Motor neuron (in vitro differentiated cells): Measurements from ENCODE around the gene MYLK. TPM values are rescaled to one million over a fixed set of nuclear protein-coding genes. Genes with fewer than 3 reads are reported as not detected.
A peak's percentile ranks its signal among the peaks of the same experiment; 100 is the strongest.

Experiments used
- ATAC-seq, 8 experiments: fragments of 200-7000 bp; cut with Tn5 transposase; replicated peaks in 6 of 8; 2 replicates each; pipeline ENCODE4 v1.8.0; 2021; ENCODE audit warnings: mild to moderate bottlenecking in 8 of 8, moderate library complexity in 8 of 8
- H3K27ac ChIP-seq, 2 donors: fragments of 250-450 bp; sonication (Bioruptor Pico); 2 replicates each; pipeline ENCODE4 v1.9.0; 2021; ENCODE audit warnings: antibody characterized with exemption in 2 of 2, mild to moderate bottlenecking in 2 of 2, moderate library complexity in 1 of 2
- H3K4me1 ChIP-seq, 2 donors: fragments of 250-450 bp; sonication (Bioruptor Pico); replicated peaks in 1 of 2; 2 replicates each; pipeline ENCODE4 v1.6.1; 2021; ENCODE audit warnings: antibody characterized with exemption in 2 of 2, mild to moderate bottlenecking in 2 of 2, moderate library complexity in 1 of 2
- H3K4me3 ChIP-seq, 5 donors: fragments of 250-450 bp; sonication (Bioruptor Pico); 2 replicates each; pipeline ENCODE4 v1.9.0; 2021; ENCODE audit warnings: antibody characterized with exemption in 5 of 5, mild to moderate bottlenecking in 5 of 5, moderate library complexity in 4 of 5
- WGBS, 10 experiments: fragments of 450-650 bp; shearing (Covaris generic); methylation state at CpG; one replicate each; pipeline ENCODE4 v1.0.0; 2022; 5-methylcytosine and 5-hydroxymethylcytosine counted together
- in situ Hi-C, 9 experiments: fragments of 400-800 bp; cut with MboI; loops; one replicate each; pipeline ENCODE4 v1.15.0; 2021; ENCODE audit warnings: low sequenced_read_pairs in 9 of 9, low pct_unique_long_range_greater_than_20kb in 2 of 9; ENCODE audit not compliant: unreplicated experiment in 9 of 9
- total RNA-seq, 8 experiments: library from RNA; unstranded; fragments of 300-600 nt; gene quantifications; 2 replicates each; pipeline versions ENCODE4 v1.2.3 to v1.2.4, GENCODE V29; 2022

Gene MYLK
- total RNA-seq, 8 experiments from 2014 or later: 1.8 to 18.7 (median 6.1) TPM

- peaks cover 12% of the 10 kb centered on the region in 2 donors for H3K4me1 ChIP-seq
- WGBS, 10 experiments: 93 to 100% (median 96%) methylated on average over 1 to 8 of the region's 23 CpGs; no CpG with 5 or more reads in 5 of the 10 experiments
- ATAC-seq: peak in 6 of 8 experiments; percentile 12 to 75 (median 74)
- no peak overlapping the region for H3K4me3 ChIP-seq
- H3K27ac ChIP-seq: no peak overlapping the region
- in situ Hi-C loops: loop anchor here in 1 of 9 experiments (10.0 kb wide), 1 partner anchor 46 kb away; no protein-coding TSS in a partner anchor
These were observed 183.1 kb downstream of the MYLK start for GRCh38 chr3:123700791-123701722.

DNA sequence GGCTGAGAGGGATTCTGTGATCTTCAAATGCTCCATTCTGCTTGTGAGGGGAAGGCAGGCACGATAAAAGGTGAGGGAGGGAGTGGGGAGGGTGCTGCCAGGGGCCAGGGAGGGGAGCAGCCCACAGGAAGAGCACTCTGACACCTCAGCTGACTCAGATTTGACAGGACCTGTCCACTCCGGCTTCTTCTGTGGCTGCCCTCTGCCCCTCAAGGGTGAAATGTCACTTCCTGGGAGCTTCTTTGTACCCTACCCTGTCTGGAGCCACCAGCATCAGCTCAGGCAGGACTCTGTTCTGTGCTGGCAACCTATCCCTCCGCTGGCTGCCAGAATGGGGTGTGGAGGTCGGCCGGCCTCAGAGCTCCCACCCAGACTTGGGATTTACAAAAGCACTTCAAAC, 185.3 kb downstream of the MYLK start:
- Histone ChIP-seq H3K4me3 (no peak overlapping the region), H3K4me1 (peaks cover 28 to 33% of the 10 kb centered on the region in 2 donors), H3K27ac (no peak overlapping the region)
- ATAC-seq: no peak
- WGBS, 10 experiments: no CpG with 5 or more reads among the region's 5 CpGs
- in situ Hi-C loops: no loop called here

DNA sequence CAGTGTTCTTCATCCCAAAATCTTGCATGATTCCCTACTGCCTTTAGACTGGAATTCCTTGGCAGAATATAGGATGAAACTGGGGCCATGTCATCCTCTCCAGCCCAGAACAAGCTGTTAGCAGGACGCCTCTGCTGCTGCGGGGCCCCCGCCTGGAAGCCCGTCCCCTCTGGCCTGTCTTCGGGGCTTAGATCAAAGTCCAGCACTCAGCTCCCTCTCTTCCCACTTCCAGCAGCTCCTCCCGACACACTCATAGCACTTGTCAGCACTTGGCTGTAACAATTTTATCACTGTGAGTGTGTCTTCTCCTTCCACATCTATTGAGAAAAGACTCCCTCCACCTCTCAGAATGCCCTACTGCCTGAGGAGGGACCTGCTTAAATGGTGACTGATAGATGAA, 187.3 kb downstream of the MYLK start:
- Histone ChIP-seq H3K27ac (no peak overlapping the region), H3K4me1 (peaks cover 25 to 31% of the 10 kb centered on the region in 2 donors), H3K4me3 (no peak overlapping the region)
- WGBS, 10 experiments: 20 to 100% (median 70%) methylated on average over 1 to 3 of the region's 6 CpGs; no CpG with 5 or more reads in 4 of the 10 experiments
- in situ Hi-C loops: no loop called here
- ATAC-seq: no peak

DNA sequence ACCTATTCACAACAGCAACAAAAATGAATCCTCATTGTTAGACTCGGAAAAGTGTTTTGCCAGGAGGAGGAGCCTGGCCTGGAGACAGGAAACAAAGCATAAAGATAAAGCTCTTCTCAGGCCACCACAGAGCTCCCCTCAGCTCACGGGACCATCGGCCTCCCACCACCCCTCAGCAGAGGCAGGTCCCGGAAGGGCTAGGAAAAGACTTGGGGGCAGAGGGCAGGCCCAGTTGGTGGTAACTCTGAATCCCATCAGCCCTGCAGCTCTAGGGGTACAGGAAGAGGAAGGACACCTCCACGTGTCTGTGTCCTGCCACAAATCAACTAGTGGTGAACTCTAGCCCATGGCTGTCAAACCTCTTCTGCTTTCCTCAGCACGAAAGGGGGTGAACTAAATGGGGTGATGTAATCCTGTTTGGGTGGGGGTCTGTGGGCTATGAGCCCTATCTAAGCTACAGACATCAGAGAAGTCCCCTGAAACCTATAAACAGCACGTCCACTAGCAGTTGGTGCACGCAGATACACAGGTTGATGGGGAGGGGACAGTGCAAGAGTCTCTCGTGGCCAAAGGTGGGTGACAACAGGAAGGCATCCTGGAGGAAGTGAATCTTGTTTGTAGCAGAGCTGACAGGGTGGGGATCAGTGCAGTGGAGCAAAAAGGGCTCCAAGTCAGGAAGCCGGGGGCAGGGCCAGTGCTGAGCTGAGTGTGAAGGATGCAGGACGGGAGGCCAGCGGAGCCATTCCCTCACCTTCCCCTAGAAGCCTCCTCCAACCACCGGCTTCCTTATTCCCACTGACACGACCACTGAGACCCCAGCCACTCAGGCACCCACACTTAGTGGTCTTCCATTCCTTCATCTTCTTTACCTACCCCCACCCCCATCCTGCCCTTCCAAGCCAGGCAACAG, 188.1 kb downstream of the MYLK start:
- Histone ChIP-seq H3K27ac (peak overlapping the region in 1 of 2 donors; percentile 25), H3K4me3 (no peak overlapping the region), H3K4me1 (peaks cover 18 to 24% of the 10 kb centered on the region in 2 donors)
- 0 to 90% (median 80%) methylated on average over 1 to 10 of the region's 14 CpGs; no CpG with 5 or more reads in 3 of the 10 experiments for WGBS, 10 experiments
- peak; percentile 8 to 81 (median 36) for ATAC-seq
- in situ Hi-C loops: no loop called here

DNA sequence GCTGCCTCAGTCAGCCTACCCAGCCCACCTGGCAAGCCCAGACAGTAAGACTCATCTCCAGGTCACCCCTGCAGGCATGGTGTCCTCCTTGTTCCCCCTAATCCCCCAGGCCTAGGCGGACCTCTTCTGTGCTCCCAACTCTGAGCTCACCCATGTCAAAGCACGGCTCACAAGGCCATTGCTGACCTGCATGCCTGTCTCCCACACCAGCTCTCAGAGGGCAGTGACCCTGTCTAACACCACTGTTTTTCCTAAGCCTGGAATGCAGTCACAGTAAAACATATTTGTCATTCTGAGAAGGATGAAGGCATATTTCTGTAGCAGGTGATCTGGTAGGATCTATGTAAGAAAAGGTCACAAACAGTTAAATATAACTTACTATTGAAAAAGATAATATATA, 189.0 kb downstream of the MYLK start:
- 0 to 60% (median 29%) methylated on average over 1 to 2 of the region's 2 CpGs; no CpG with 5 or more reads in 6 of the 10 experiments for WGBS, 10 experiments
- in situ Hi-C loops: no loop called here

DNA sequence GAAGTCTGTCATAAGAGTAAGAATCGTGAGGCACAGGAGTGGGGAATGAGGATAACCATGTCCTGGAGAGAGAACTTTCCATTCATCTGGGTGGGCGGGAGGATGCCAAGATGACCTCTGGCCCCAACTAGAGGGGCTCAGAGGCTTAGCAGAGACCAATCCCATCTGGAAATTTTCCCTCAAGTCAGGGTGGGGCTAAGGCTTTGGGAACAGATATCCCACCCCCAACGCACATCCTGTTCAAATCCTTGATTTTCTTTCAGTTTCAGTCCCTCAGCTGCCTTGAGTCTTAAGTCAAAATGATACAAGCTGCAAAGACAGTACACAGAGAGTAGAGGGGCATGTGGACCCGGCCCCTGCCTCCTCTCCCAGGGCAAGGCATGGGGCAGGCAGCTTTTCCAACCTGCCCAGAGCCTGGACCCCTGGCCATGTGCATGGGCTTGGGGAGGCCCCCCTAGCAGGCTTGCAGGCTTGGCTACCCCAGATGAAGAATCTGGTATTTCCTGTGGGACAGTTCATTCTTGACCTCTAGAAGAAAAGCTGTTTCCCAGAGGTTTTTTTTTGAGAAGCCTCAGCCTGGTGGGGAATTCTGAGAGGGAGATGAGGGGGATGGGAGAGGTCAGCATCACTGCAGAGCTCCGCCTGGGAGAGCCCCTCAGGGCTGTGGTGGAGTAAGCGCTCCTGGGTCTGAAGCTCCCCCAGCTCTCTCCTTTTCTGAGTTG, 189.6 kb downstream of the MYLK start:
- Histone ChIP-seq H3K4me1 (peaks cover 18 to 28% of the 10 kb centered on the region in 2 donors), H3K4me3 (no peak overlapping the region), H3K27ac (peak overlapping the region in 1 of 2 donors; percentile 7)
- 40 to 100% (median 63%) methylated on average over 1 to 4 of the region's 6 CpGs; no CpG with 5 or more reads in 4 of the 10 experiments for WGBS, 10 experiments
- in situ Hi-C loops: no loop called here
- peak in 7 of 8 experiments; percentile 7 to 62 (median 44) for ATAC-seq

More for the DNA sequence above, 189.0 kb downstream of the MYLK start:
- peak overlapping the region; percentile 7 to 20 for H3K27ac ChIP-seq
- peaks cover 18 to 28% of the 10 kb centered on the region in 2 donors for H3K4me1 ChIP-seq
- H3K4me3 ChIP-seq: no peak overlapping the region
- ATAC-seq: peak in 6 of 8 experiments; percentile 34 to 59 (median 38)

- WGBS, 10 experiments: 60 to 100% (median 76%) methylated on average over 1 of the region's 2 CpGs; no CpG with 5 or more reads in 6 of the 10 experiments
- Histone ChIP-seq H3K27ac (no peak overlapping the region), H3K4me1 (peaks cover 18 to 28% of the 10 kb centered on the region in 2 donors), H3K4me3 (no peak overlapping the region)
- no peak for ATAC-seq
- in situ Hi-C loops: no loop called here
These were observed 190.4 kb downstream of the MYLK start for GRCh38 chr3:123693584-123694190.

GRCh38 chr3:123692671-123693070, 191.5 kb downstream of the MYLK start:
- Histone ChIP-seq H3K4me1 (peaks cover 18 to 28% of the 10 kb centered on the region in 2 donors), H3K4me3 (no peak overlapping the region), H3K27ac (no peak overlapping the region)
- in situ Hi-C loops: no loop called here
- ATAC-seq: no peak
- 40 to 100% (median 91%) methylated on average over 1 to 12 of the region's 13 CpGs; no CpG with 5 or more reads in 2 of the 10 experiments for WGBS, 10 experiments

- in situ Hi-C loops: no loop called here
- 37 to 100% (median 86%) methylated on average over 1 to 8 of the region's 9 CpGs; no CpG with 5 or more reads in 2 of the 10 experiments for WGBS, 10 experiments
- H3K27ac ChIP-seq: no peak overlapping the region
- H3K4me1 ChIP-seq: peaks cover 18 to 28% of the 10 kb centered on the region in 2 donors
- ATAC-seq: peak in 1 of 8 experiments; percentile 13
- no peak overlapping the region for H3K4me3 ChIP-seq
These were observed 192.1 kb downstream of the MYLK start for GRCh38 chr3:123692041-123692440.

- Histone ChIP-seq H3K27ac (no peak overlapping the region), H3K4me3 (no peak overlapping the region), H3K4me1 (peaks cover 13 to 29% of the 10 kb centered on the region in 2 donors)
- 86 to 100% (median 93%) methylated on average over 1 to 2 of the region's 3 CpGs; no CpG with 5 or more reads in 7 of the 10 experiments for WGBS, 10 experiments
- no peak for ATAC-seq
- in situ Hi-C loops: no loop called here
These were observed 194.3 kb downstream of the MYLK start for GRCh38 chr3:123689831-123690230.

DNA sequence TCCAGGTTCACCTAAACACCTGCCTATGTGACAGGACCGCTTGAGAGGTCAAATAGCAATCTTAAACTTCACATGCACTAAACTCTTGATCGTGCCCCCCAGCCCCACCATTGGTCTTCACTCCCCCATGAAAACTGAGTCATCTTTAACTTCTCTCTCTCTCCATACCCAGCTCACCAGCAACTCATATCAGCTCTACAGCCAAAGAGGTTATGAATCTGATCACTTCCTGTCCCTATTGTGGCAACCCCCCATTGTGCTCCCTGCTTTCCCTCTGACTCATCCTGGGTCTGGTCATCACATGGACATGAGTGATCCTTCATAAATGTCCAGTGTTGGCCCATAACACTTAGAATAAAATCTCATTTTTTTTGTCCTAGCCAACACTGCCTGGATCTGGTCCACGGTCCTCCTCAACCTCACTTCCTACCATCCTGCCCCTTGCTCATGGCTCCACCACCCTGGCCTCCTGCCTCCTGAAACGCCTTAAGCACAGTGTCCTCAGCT, 195.8 kb downstream of the MYLK start:
- 17 to 100% (median 75%) methylated on average over 1 to 3 of the region's 4 CpGs for WGBS, 10 experiments
- Histone ChIP-seq H3K4me1 (peaks cover 9 to 20% of the 10 kb centered on the region in 2 donors), H3K4me3 (no peak overlapping the region), H3K27ac (no peak overlapping the region)
- in situ Hi-C loops: no loop called here
- peak in 7 of 8 experiments; percentile 27 to 91 (median 64) for ATAC-seq

GRCh38 chr3:123687286-123687685, 196.8 kb downstream of the MYLK start:
- Histone ChIP-seq H3K27ac (no peak overlapping the region), H3K4me1 (peaks cover 9 to 20% of the 10 kb centered on the region in 2 donors), H3K4me3 (no peak overlapping the region)
- in situ Hi-C loops: no loop called here
- ATAC-seq: no peak
